ENCODE data around the gene SBNO2.
"Not testable (repeated sequence)": the region's sequence is repeated elsewhere in the genome, so short reads cannot be mapped to it uniquely, and the experiment has no call there.

SBNO2 gene

GRCh38 chr19:1208830-1209229 is 34.8 kb upstream of the SBNO2 start:
- FAIRE-seq: not testable (repeated sequence)

- no peak for FAIRE-seq
Observed at GRCh38 chr19:1206864-1207450, 32.9 kb upstream of the SBNO2 start.

GRCh38 chr19:1206150-1206863 is 32.2 kb upstream of the SBNO2 start:
- FAIRE-seq: no peak

- FAIRE-seq: no peak
Observed at GRCh38 chr19:1205114-1206099, 31.3 kb upstream of the SBNO2 start, which contains the start of gene STK11. STK11 (plus strand) TSS chr19:1205778; CDS start chr19:1206914, 1,136 bp downstream.

GRCh38 chr19:1200614-1201013 is 26.5 kb upstream of the SBNO2 start:
- FAIRE-seq: not testable (repeated sequence)

GRCh38 chr19:1199531-1199930 is 25.5 kb upstream of the SBNO2 start:
- no peak for FAIRE-seq

GRCh38 chr19:1189419-1189818 is 15.4 kb upstream of the SBNO2 start:
- no peak for FAIRE-seq

GRCh38 chr19:1183543-1184172 is 9.6 kb upstream of the SBNO2 start:
- FAIRE-seq: no peak

GRCh38 chr19:1182727-1183126 is 8.7 kb upstream of the SBNO2 start:
- no peak for FAIRE-seq

GRCh38 chr19:1182068-1182467 is 8.0 kb upstream of the SBNO2 start:
- FAIRE-seq: no peak

- no peak for FAIRE-seq
Observed at GRCh38 chr19:1181606-1182005, 7.5 kb upstream of the SBNO2 start.

GRCh38 chr19:1177322-1178114 is 3.5 kb upstream of the SBNO2 start:
- FAIRE-seq: no peak

GRCh38 chr19:1173159-1173844 is 766 bp downstream of the SBNO2 start:
- FAIRE-seq: no peak

GRCh38 chr19:1172353-1173158 is 1.5 kb downstream of the SBNO2 start:
- FAIRE-seq: no peak

GRCh38 chr19:1171755-1172352 is 2.2 kb downstream of the SBNO2 start:
- no peak for FAIRE-seq

- FAIRE-seq: no peak
Observed at GRCh38 chr19:1170938-1171754, 2.9 kb downstream of the SBNO2 start.

- FAIRE-seq: no peak
Observed at GRCh38 chr19:1169921-1170885, 3.9 kb downstream of the SBNO2 start.

GRCh38 chr19:1169411-1169791 is 4.7 kb downstream of the SBNO2 start:
- FAIRE-seq: no peak
